ENCODE measurements around the gene ABCA1. TPM values are rescaled to one million over a fixed set of nuclear protein-coding genes. Genes with fewer than 3 reads are reported as not detected.
"Not testable (repeated sequence)": the region's sequence is repeated elsewhere in the genome, so short reads cannot be mapped to it uniquely, and the experiment has no call there.

ABCA1 gene
- total and polyA plus RNA-seq, 2 of the 4 experiments (the other 2 are of a cell fraction) = 5.8 to 52.2 TPM

- no peak overlapping the region for H3K4ac ChIP-seq (ENCODE audit: low read depth, low read length)
- CTCF ChIA-PET = no interaction called here
- no peak overlapping the region for H3K9ac ChIP-seq (ENCODE audit: low read depth, low read length)
- no peak overlapping the region for H3K23ac ChIP-seq (ENCODE audit: low read depth, low read length)
- no peaks in the 10 kb centered on the region for H3K9me3 ChIP-seq (ENCODE audit: control insufficient read depth, insufficient read depth, low read length)
- no peak overlapping the region for H3K56ac ChIP-seq (ENCODE audit: extremely low read depth, insufficient read depth, low read length)
- H3K14ac ChIP-seq (replicated peaks; ENCODE audit: low read depth, low read length) = no peak overlapping the region
- H2AK5ac ChIP-seq (ENCODE audit: low read depth, low read length) = no peak overlapping the region
- dilution Hi-C loops (cut with HindIII; ENCODE audit: low sequenced_read_pairs, unreplicated experiment) = no loop called here
- no peaks in the 10 kb centered on the region for H3K36me3 ChIP-seq (ENCODE audit: control insufficient read depth, insufficient read depth, low read length)
- H3K9me1 ChIP-seq (ENCODE audit: insufficient read depth, low read length) = 0 out of 2 replicates have a peak, but pooled peaks cover 3% of the 10 kb centered on the region
- H2BK5ac ChIP-seq (ENCODE audit: low read depth, low read length, poor library complexity, severe bottlenecking) = no peak overlapping the region
- H2AK9ac ChIP-seq (replicated peaks; ENCODE audit: low read depth, low read length, poor library complexity) = no peak overlapping the region
- intact Hi-C loops (cut with micrococcal nuclease) = no loop called here
- no TSS peak for BruUV-seq (replicated peaks)
- no peak overlapping the region for H2AFZ ChIP-seq (replicated peaks; ENCODE audit: low read length, poor library complexity)
- H4K8ac ChIP-seq (ENCODE audit: low read depth in 2 of 2, low read length in 2 of 2) = no peak overlapping the region
- no peak overlapping the region for H3K4me2 ChIP-seq (ENCODE audit: low read depth, low read length)
- H3K18ac ChIP-seq (ENCODE audit: low read depth, low read length) = no peak overlapping the region
- H4K5ac ChIP-seq (ENCODE audit: low read depth, low read length) = no peak overlapping the region
- H3K4me3 ChIP-seq (ENCODE audit: insufficient read depth, low read depth, low read length) = no peak overlapping the region
- H2BK15ac ChIP-seq (ENCODE audit: low read depth, low read length) = no peak overlapping the region
- POLR2A ChIA-PET (ENCODE audit: unreplicated experiment) = no interaction called here
- ATAC-seq (ENCODE audit: low read depth) = no peak
- H3K27ac ChIP-seq (ENCODE audit: insufficient read depth, low read length) = no peak overlapping the region
- no peak overlapping the region for H4K91ac ChIP-seq (ENCODE audit: insufficient read depth, low read depth, low read length)
- peaks cover 2% of the 10 kb centered on the region; the same call in 1 of the 2 replicates for H3K4me1 ChIP-seq (ENCODE audit: control insufficient read depth, insufficient read depth, low read length)
- H3K27me3 ChIP-seq (ENCODE audit: control insufficient read depth, insufficient read depth, low read length) = no peaks in the 10 kb centered on the region
- WGBS, 2 experiments (ENCODE audit: extremely low coverage in 2 of 2, insufficient read length in 1 of 2) = 100% methylated on average over 1 of the region's 6 CpGs; no CpG with 5 or more reads in 1 of the 2 experiments
- in situ Hi-C loops (cut with MboI; ENCODE audit: low sequenced_read_pairs) = loop anchor here (25.0 kb wide), 1 partner anchor 160 kb away; no protein-coding TSS in a partner anchor
- no peaks in the 10 kb centered on the region for H4K20me1 ChIP-seq (ENCODE audit: insufficient read depth, low read length)
- no peak for DNase-seq
- no peaks in the 10 kb centered on the region for H3K79me1 ChIP-seq (ENCODE audit: low read depth in 1 of 2, low read length in 2 of 2)
- no peak for TF ChIP-seq RFX5 (IDR thresholded peaks at IDR 0.05; ENCODE audit: low read depth, low read length)
- TF ChIP-seq FOS (IDR thresholded peaks at IDR 0.05; ENCODE audit: low read depth, low read length) = no peak
- TF ChIP-seq CHD1 (IDR thresholded peaks at IDR 0.05; ENCODE audit: low read depth, low read length) = no peak
- no peak for TF ChIP-seq BHLHE40 (IDR thresholded peaks at IDR 0.05; ENCODE audit: low read depth, low read length)
- TF ChIP-seq, protein P1, sequence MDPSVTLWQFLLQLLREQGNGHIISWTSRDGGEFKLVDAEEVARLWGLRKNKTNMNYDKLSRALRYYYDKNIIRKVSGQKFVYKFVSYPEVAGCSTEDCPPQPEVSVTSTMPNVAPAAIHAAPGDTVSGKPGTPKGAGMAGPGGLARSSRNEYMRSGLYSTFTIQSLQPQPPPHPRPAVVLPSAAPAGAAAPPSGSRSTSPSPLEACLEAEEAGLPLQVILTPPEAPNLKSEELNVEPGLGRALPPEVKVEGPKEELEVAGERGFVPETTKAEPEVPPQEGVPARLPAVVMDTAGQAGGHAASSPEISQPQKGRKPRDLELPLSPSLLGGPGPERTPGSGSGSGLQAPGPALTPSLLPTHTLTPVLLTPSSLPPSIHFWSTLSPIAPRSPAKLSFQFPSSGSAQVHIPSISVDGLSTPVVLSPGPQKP (IDR thresholded peaks at IDR 0.05; ENCODE audit: borderline replicate concordance, low read depth, low read length) = no peak
- H2BK20ac ChIP-seq (ENCODE audit: low read depth, low read length) = no peak overlapping the region
- no peak overlapping the region for H2BK120ac ChIP-seq (ENCODE audit: low read depth, low read length)
Measured at GRCh38 chr9:104977168-104977567, 49.2 kb upstream of the ABCA1 start.

DNA sequence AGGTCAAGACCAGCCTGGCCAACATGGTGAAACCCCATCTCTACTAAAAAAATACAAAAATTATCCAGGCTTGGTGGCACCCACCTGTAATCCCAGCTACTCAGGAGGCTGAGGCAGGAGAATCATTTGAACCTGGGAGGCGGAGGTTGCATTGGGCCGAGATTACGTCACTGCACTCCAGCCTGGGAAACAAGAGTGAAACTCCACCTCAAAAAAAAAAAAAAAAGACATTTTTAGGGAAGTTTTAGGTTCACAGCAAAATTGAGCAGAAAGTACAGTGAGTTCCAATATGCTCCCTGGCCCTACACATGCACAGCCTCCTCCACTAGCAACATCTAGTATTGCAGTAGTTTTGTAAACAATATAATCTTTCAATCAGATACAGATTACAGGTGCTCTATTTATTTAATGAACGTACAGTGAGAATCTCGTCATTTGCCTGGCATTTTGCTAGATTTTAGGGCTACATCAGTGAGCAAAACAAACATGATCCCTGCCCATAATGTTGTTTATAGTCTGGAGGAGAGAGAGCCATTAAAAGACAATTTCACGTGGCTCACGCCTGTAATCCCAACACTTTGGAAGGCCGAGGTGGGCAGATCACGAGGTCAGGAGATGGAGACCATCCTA is 48.1 kb upstream of the ABCA1 start:
- H4K91ac ChIP-seq (ENCODE audit: insufficient read depth, low read depth, low read length); H3K56ac ChIP-seq (ENCODE audit: extremely low read depth, insufficient read depth, low read length); H3K4me2 ChIP-seq (ENCODE audit: low read depth, low read length); CTCF ChIA-PET; H3K4ac ChIP-seq (ENCODE audit: low read depth, low read length); dilution Hi-C loops (cut with HindIII; ENCODE audit: low sequenced_read_pairs, unreplicated experiment); BruUV-seq (replicated peaks); POLR2A ChIA-PET (ENCODE audit: unreplicated experiment); H2BK120ac ChIP-seq (ENCODE audit: low read depth, low read length); H4K8ac ChIP-seq (ENCODE audit: low read depth in 2 of 2, low read length in 2 of 2); H3K9ac ChIP-seq (ENCODE audit: low read depth, low read length); H2BK5ac ChIP-seq (ENCODE audit: low read depth, low read length, poor library complexity, severe bottlenecking); H3K23ac ChIP-seq (ENCODE audit: low read depth, low read length); H3K79me1 ChIP-seq (ENCODE audit: low read depth in 1 of 2, low read length in 2 of 2); DNase-seq; H3K27ac ChIP-seq (ENCODE audit: insufficient read depth, low read length); intact Hi-C loops (cut with micrococcal nuclease); H4K5ac ChIP-seq (ENCODE audit: low read depth, low read length); H3K36me3 ChIP-seq (ENCODE audit: control insufficient read depth, insufficient read depth, low read length); H4K20me1 ChIP-seq (ENCODE audit: insufficient read depth, low read length); H3K18ac ChIP-seq (ENCODE audit: low read depth, low read length); H3K27me3 ChIP-seq (ENCODE audit: control insufficient read depth, insufficient read depth, low read length); H2BK15ac ChIP-seq (ENCODE audit: low read depth, low read length); H2AK5ac ChIP-seq (ENCODE audit: low read depth, low read length); H3K4me3 ChIP-seq (ENCODE audit: insufficient read depth, low read depth, low read length); H3K14ac ChIP-seq (replicated peaks; ENCODE audit: low read depth, low read length); H3K9me1 ChIP-seq (ENCODE audit: insufficient read depth, low read length); H3K4me1 ChIP-seq (ENCODE audit: control insufficient read depth, insufficient read depth, low read length); H2AK9ac ChIP-seq (replicated peaks; ENCODE audit: low read depth, low read length, poor library complexity); H3K9me3 ChIP-seq (ENCODE audit: control insufficient read depth, insufficient read depth, low read length); ATAC-seq (ENCODE audit: low read depth); H2AFZ ChIP-seq (replicated peaks; ENCODE audit: low read length, poor library complexity): not testable (repeated sequence)
- 0 out of 2 replicates have a peak overlapping the region, but pooled peaks have one; percentile 16 for H2BK20ac ChIP-seq (ENCODE audit: low read depth, low read length)
- WGBS, 2 experiments (ENCODE audit: extremely low coverage in 2 of 2, insufficient read length in 1 of 2) = 67% methylated on average over 3 of the region's 9 CpGs; no CpG with 5 or more reads in 1 of the 2 experiments
- in situ Hi-C loops (cut with MboI; ENCODE audit: low sequenced_read_pairs) = loop anchor here (25.0 kb wide), 1 partner anchor 161 kb away; no protein-coding TSS in a partner anchor
